Activated T-cell treated with anti-CD3 and anti-CD28 coated beads for 48 hours (primary cell): ENCODE measurements around the gene DACT3.

ENCODE experiments used
- DNase-seq: peaks from one replicate; pipeline ENCODE4 v3.0.0-alpha.2; 2020; ENCODE audit warnings: low read depth

Gene DACT3

GRCh38 chr19:46661020-46661731 lies at the start of gene DACT3:
Gene DACT3, minus strand, starts transcription at chr19:46661182. Its CDS starts 118 bp downstream, at chr19:46661064.
- peak; percentile 100 for DNase-seq

DNA sequence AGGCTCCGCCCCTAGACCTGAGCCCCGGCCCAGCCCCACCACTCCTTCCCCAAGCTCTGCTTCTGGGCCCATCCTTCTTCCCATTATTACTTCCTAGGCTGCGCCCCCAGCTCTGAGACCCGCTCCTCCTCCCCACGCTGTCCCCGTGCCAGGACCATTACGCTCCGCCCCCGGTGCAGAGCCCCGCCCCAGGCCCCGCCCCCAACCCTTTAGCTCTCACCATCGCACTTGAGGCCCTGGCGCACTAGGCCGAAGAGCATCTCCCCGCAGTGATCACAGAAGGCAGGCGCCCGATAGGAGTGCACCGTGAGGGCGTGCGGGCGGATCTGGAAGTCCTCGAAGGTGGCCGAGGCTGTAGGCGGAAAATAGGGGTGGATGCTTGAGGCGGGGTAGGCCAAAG lies 49.7 kb upstream of the DACT3 start:
- no peak for DNase-seq

DNA sequence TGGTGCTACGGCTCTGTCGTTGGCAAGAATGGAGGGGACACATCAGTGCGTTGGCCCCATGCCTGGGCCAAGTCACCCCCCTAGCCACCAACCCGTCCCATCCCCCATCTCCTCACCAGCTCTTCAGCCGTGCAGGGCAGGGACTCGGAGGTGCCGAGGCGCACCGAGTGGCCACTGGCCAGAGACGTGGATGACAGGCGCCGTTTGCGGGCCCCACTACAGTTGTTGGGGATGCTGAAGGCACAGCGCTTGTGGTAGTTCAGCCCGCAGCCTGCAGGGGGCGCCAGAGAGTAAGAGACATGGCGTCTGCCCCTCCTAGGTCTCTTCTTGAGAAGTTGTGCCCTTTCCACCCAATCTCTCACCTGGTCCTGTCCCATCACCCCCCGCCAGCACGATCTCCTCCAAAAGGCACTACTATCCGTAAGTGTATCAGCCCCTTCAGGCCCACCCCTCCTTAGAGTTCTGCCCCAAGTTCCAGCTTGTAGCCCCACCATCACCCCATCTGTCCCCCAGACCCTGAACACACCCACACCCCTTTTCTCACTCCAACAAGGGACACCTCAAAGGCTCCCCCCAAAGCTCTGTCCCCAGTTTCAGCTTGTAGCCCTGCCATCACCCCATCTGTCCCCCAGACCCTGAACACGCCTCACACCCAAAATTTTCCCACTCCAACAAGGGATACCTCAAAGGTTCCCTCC lies 43.5 kb upstream of the DACT3 start:
- DNase-seq, result peak; percentile 79

DNA sequence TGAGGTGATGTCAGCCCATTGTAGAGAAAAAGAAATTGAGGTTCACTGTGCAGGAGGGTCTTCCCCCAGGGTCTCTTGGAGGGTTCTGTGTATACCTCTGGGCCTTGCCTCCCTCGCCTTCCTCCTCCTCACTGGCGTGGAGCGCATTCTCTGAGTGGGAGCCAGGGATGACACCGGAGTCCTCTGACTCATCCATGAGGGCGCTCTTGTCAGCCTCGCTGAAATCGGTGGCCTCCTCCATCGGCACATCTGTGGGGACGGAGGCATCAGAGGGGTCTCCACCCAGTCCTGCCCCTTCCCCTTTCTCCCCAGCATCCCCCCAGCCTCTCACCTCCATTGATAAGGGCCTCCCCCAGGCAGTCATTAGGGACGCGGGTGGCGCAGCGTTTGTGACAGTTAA lies 39.7 kb upstream of the DACT3 start:
- DNase-seq, result no peak

- DNase-seq, result no peak
These were observed 37.7 kb upstream of the DACT3 start for GRCh38 chr19:46698395-46699321.

DNA sequence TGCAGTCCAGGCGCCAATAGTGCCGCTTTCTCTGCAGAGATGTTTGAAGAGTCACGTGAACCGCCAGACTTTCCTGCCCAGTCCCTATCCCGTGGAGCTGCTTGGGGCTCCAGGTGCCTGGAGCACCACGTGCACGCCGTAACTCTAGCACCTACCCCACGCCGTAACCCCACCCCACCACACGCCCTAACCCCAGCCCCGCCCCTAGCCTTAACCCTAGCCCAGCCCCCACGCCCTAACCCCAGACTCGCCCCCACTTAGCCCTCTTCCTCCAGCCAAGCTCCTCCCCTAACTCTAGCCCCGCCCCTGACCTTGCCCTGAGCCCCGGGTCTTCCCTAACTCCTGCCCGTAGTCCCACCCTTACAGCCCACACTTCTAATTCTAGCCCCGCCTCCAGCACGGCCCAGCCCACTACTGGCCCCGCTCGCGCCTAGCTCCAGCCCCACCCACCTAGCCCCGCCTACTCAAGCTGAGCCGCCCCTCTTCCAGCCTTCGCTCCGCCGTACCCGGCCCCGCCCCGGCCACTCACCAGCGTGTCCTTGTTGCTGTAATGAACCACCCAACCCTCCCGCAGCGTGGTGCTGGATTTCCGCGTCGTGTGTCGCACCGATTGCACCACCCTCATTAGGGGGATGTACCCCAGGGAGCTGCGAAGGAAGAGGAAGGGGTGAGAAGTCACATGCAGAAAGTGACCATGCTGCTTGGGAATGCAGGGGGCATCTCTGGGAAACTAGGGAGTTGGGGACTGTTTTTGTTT lies 36.4 kb upstream of the DACT3 start:
- no peak for DNase-seq

- no peak for DNase-seq
These were observed 35.9 kb upstream of the DACT3 start for GRCh38 chr19:46696866-46697203.

- no peak for DNase-seq
These were observed 35.1 kb upstream of the DACT3 start for GRCh38 chr19:46696052-46696451.

- DNase-seq, result no peak
These were observed 32.8 kb upstream of the DACT3 start for GRCh38 chr19:46693760-46694159.

GRCh38 chr19:46692918-46693722 lies 32.1 kb upstream of the DACT3 start:
- no peak for DNase-seq

DNA sequence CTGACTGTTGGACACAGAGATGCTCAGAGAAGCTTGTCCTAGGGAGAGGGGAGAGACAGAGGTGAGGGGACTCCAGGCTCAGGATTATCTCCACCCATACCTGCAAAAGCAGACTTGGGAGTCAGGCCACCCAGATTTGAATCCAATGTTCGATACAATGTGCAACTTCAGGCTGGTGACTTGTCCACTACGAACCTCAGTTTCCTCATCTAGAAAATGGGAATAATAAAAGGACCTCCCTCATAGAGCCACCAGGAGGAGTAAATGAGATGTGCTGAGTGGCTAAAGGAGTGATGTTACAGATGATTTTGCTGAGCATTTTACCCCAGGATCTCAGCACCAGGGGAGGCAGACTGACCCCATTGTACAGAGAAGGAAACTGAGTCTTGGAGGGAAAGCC lies 31.0 kb upstream of the DACT3 start:
- no peak for DNase-seq

GRCh38 chr19:46691104-46691503 lies 30.1 kb upstream of the DACT3 start:
- DNase-seq, result no peak

DNA sequence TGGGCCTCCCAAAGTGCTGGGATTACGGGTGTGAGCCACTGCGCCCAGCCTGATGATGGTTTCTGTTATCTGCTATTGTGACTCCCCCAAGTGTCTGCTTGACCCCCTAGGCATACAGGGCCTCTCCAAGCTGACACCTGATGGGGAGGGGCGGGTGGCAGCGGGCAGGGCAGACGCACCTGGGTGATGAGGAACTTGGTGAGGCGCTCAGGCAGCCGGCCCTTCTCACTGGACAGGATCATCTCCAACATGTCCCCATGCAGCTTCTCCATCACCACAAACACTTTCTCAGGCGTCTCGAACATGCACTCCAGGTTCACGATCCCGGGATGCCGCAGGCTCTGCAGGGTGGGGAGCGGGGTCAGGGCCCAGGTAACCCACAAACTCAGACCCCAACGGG lies 28.4 kb upstream of the DACT3 start:
- DNase-seq, result no peak

DNA sequence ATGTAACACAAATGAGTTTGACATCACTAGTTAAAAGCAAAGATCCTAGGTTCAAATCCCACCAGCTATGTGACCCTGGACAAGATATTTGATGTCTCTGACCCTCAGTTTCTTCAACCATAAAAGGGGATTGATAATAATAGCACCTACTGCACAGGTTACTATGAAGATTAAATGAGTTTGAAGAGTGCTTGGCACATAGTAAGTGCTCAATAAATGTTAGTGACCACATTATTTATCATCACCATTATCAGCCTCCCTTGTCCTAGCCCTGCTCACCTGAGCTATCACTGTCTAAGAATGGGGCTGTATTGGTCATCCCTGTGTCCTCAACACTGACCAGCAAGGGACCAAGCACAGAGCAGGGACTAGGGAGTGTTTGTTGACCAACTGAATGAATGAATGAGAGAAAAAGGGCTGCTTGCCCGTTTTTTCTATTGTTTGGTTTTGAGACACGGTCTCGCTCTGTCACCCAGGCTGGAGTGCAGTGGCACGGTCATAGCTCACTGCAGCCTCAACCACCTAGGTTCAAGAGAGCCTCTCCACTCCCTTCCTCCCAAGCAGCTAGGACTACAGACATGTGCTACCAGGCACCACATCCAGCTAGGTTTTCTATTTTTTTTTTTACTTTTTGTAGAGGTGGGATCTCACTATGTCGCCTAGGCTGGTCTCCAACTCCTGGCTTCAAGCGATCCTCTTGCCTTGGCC lies 26.6 kb upstream of the DACT3 start:
- DNase-seq, result no peak

- DNase-seq, result no peak
These were observed 24.2 kb upstream of the DACT3 start for GRCh38 chr19:46685189-46685588.

DNA sequence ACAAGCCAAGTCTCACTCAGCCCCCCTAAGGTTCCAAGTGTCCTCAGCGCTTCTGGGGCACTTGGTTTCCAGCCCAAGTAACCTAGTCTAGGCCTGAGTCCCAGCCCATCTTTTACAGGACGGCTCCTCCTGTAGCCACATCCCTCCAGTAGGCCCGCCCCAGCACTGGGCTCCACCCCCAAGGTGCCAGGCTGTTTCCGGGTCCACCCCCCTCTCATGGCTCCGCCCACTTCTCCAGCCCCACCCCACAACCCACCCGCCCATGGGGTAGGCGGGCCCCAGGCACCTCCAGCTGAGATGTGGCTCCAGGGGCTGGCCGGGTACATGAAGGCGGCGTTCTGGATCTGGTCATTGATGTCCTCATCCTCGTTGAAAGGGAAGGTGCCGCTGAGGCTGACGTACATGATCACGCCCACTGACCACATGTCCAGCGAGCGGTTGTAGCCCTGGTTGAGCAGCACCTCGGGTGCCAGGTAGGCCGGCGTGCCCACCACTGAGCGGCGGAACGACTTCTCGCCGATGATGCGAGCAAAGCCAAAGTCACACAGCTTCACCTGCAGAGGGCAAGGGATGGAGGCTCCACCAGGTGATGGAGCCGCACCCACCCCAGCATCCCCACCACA lies 17.2 kb upstream of the DACT3 start:
- peak; percentile 63 for DNase-seq

DNA sequence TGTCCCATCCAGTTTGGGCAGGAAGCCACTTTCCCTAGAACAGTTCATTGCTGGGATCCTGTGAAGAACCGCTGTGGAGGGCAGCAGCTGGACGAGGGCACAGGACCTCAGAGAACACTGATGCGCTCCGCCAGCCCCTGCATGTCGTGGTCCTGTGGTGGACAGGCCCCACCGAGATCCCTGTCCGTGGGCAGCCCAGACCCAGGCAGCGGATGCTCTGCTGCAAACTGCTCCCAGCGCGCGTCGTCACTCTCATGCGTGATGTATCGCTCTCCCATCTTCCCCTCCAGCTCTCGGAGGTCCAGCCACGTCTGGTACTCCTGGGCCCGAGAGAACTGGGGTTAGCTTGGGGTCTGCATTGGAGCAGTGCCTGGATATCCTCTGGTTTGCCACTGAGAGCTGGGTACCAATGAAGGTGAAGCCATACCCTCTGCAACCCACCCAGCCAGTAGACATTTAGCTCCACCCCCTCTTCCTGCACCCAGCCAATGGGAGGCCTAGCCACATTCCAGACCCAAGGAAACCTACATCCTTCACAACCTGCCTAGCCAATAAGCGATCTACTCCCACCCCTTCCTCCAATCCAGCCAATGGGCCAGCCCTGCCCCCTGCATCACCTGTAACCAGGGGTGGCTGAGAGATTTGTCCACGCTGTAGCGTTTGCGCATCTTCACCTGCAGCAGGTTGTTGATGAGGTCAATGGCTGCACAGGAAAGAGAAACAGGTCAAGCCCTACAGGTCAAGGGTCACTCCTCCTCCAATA lies 13.6 kb upstream of the DACT3 start:
- DNase-seq, result no peak

DNA sequence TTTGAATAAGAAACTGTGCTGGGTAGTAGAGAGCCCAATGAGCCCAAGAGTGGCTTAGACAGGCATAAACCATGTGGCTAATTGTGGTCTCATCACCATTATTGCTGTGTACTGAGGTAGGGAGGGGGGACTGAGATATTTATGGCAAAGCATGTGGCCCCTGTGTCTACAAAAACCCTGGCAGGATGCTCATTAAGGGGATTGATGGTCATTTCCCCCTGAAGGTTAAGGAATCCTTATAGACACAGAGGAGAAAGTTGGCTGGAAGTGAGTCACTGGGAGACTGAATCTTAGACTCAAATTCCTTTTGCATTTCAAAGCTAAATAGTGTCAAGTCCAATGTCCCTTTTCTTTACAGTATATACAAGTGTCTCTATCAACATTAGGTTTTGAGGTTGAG lies 9.8 kb upstream of the DACT3 start:
- no peak for DNase-seq

DNA sequence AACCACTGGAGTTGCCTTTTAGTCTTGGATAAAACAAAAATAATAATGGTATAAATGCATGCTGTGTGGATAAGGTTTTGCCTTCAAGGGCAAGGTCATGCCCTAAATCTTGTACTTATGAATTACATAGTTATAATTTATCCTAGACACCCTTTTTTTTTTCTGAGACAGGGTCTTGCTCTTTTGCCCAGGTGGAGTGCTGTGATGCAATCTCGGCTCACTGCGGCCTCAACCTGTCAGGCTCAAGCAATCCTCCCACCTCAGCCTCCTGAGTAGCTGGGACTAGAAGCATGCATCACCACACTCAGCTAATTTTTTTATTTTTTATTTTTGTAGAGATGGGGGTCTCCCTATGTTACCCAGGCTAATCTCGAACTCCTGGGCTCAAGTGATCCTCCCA lies 7.7 kb upstream of the DACT3 start:
- DNase-seq, result no peak
